Nephron (organoid): Measurements from ENCODE around the gene ZFHX2.

Source experiments
- H3K27ac Mint-ChIP-seq, 3 experiments: 2 replicates each; pipeline ENCODE4 v1.8.0; 2020; ENCODE audit warnings: mixed read lengths in 3 of 3, mild to moderate bottlenecking in 2 of 3, moderate library complexity in 1 of 3
- H3K27me3 Mint-ChIP-seq: 2 replicates; pipeline ENCODE4 v1.8.0; 2021; ENCODE audit warnings: low read depth, mild to moderate bottlenecking, moderate library complexity, mixed read lengths
- H3K36me3 Mint-ChIP-seq: 2 replicates; pipeline ENCODE4 v1.8.0; 2020; ENCODE audit warnings: low read depth, mixed read lengths
- H3K4me1 Mint-ChIP-seq: 2 replicates; pipeline ENCODE4 v1.8.0; 2020; ENCODE audit warnings: mixed read lengths
- H3K4me3 Mint-ChIP-seq, 3 experiments: 2 replicates each; pipeline ENCODE4 v1.8.0; 2020; ENCODE audit warnings: mild to moderate bottlenecking in 3 of 3, mixed read lengths in 3 of 3, moderate library complexity in 2 of 3
- H3K9me3 Mint-ChIP-seq: 2 replicates; pipeline ENCODE4 v1.8.0; 2020; ENCODE audit warnings: mixed read lengths
- TF ChIP-seq, protein P1 (sequence below), 3 experiments: fragments of 200-600 bp; sonication (generic); IDR thresholded peaks; one replicate each; pipeline ENCODE4 v1.5.0; 2021; ENCODE audit warnings: antibody characterized with exemption in 3 of 3; ENCODE audit not compliant: unreplicated experiment in 3 of 3

ZFHX2 gene

GRCh38 chr14:23562822-23563472 is 11.4 kb upstream of the ZFHX2 start:
- Mint-ChIP-seq H3K27ac (no peak overlapping the region), H3K4me3 (peak overlapping the region in 2 of 3 experiments; percentile 50 to 53), H3K9me3 (no peaks in the 10 kb centered on the region), H3K27me3 (peaks cover 3% of the 10 kb centered on the region), H3K36me3 (peaks cover 21% of the 10 kb centered on the region), H3K4me1 (peaks cover 17% of the 10 kb centered on the region)
- TF ChIP-seq, protein P1, sequence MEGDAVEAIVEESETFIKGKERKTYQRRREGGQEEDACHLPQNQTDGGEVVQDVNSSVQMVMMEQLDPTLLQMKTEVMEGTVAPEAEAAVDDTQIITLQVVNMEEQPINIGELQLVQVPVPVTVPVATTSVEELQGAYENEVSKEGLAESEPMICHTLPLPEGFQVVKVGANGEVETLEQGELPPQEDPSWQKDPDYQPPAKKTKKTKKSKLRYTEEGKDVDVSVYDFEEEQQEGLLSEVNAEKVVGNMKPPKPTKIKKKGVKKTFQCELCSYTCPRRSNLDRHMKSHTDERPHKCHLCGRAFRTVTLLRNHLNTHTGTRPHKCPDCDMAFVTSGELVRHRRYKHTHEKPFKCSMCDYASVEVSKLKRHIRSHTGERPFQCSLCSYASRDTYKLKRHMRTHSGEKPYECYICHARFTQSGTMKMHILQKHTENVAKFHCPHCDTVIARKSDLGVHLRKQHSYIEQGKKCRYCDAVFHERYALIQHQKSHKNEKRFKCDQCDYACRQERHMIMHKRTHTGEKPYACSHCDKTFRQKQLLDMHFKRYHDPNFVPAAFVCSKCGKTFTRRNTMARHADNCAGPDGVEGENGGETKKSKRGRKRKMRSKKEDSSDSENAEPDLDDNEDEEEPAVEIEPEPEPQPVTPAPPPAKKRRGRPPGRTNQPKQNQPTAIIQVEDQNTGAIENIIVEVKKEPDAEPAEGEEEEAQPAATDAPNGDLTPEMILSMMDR (IDR thresholded peaks at IDR 0.05; ENCODE audit: unreplicated experiment in 3 of 3): peak; percentile 88 to 96 (median 94)

- H3K4me1 Mint-ChIP-seq: peaks cover 16% of the 10 kb centered on the region
- H3K4me3 Mint-ChIP-seq: no peak overlapping the region
- no peaks in the 10 kb centered on the region for H3K9me3 Mint-ChIP-seq
- peaks cover under 1% of the 10 kb centered on the region for H3K27me3 Mint-ChIP-seq
- TF ChIP-seq, protein P1 (IDR thresholded peaks at IDR 0.05; ENCODE audit: unreplicated experiment in 3 of 3): no peak
- peaks cover 21% of the 10 kb centered on the region for H3K36me3 Mint-ChIP-seq
- no peak overlapping the region for H3K27ac Mint-ChIP-seq
These were observed 10.6 kb upstream of the ZFHX2 start for GRCh38 chr14:23561873-23562821.

DNA sequence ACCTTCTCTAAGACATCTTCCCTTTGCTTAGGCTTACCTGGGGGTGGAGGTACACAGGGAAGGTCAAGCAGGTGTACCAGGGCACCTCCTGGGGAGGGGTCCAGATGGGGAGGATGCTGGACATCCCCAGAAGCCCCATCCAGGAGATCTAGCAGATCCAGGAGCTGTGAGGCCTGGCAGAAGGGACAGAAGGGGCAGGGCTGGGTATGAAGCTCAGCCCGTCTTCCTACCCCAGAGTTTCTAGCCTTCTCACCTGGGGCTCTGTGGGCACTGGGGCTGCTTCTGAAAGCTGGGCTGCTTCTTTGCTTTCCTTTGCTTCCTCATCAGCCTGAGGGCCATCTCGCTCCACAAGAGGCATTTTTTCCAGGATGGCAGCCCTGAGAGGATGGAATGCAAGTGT is 9.7 kb upstream of the ZFHX2 start:
- Mint-ChIP-seq H3K27ac (no peak overlapping the region), H3K36me3 (peaks cover 21% of the 10 kb centered on the region), H3K9me3 (no peaks in the 10 kb centered on the region), H3K27me3 (no peaks in the 10 kb centered on the region), H3K4me3 (no peak overlapping the region), H3K4me1 (peaks cover 19% of the 10 kb centered on the region)
- TF ChIP-seq, protein P1 (IDR thresholded peaks at IDR 0.05; ENCODE audit: unreplicated experiment in 3 of 3): no peak

DNA sequence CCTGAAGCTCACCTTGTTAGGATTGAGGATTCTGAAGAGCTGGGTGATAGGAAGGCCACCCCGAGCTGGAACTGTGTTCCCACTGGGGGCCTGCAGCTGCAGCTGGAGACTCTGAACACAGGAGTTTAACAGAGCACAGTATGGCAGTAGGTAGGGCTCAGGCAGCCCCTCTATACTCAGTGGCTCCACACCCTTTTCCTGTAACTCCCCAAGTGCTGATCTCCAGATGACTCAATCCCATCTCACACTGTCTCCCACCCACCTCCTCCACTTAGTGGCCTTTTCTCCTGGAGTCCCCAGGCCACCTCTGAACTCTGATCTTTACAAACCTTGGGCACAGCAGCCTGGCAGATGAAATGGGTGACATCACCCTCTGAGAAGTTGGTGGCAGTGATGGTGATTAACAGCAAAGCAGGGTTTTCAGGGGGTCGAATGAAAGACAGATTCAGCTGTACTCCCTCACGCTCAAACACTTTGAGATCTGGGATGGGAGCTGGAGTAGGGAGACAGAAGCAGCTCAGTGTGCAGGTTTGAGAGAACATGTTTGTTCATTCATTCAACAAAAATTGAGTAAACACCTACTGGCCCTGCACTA is 8.5 kb upstream of the ZFHX2 start:
- no peaks in the 10 kb centered on the region for H3K9me3 Mint-ChIP-seq
- no peak overlapping the region for H3K4me3 Mint-ChIP-seq
- H3K36me3 Mint-ChIP-seq: peaks cover 21% of the 10 kb centered on the region
- TF ChIP-seq, protein P1 (IDR thresholded peaks at IDR 0.05; ENCODE audit: unreplicated experiment in 3 of 3): no peak
- peaks cover 31% of the 10 kb centered on the region for H3K4me1 Mint-ChIP-seq
- no peaks in the 10 kb centered on the region for H3K27me3 Mint-ChIP-seq
- H3K27ac Mint-ChIP-seq: no peak overlapping the region

- no peaks in the 10 kb centered on the region for H3K27me3 Mint-ChIP-seq
These were observed 7.7 kb upstream of the ZFHX2 start for GRCh38 chr14:23559010-23559925.

More at GRCh38 chr14:23559010-23559925, 7.7 kb upstream of the ZFHX2 start:
- H3K27ac Mint-ChIP-seq: peak overlapping the region in 2 of 3 experiments; percentile 37 to 41
- peaks cover 31% of the 10 kb centered on the region for H3K4me1 Mint-ChIP-seq
- no peaks in the 10 kb centered on the region for H3K9me3 Mint-ChIP-seq
- TF ChIP-seq, protein P1 (IDR thresholded peaks at IDR 0.05; ENCODE audit: unreplicated experiment in 3 of 3): peak; percentile 80 to 88 (median 84)
- H3K36me3 Mint-ChIP-seq: peaks cover 19% of the 10 kb centered on the region
- peak overlapping the region; percentile 53 to 76 (median 64) for H3K4me3 Mint-ChIP-seq
